AML-193 (cell line): ENCODE results near the gene CELSR3.

Experiments
- DNase-seq, 2 experiments: peaks; one replicate each; lab custom pipeline; 2025; lab: John Stamatoyannopoulos, UW

Gene CELSR3

GRCh38 chr3:48661501-48662144 lies 1.1 kb downstream of the CELSR3 start:
- DNase-seq = no peak

GRCh38 chr3:48660800-48661400 lies 1.8 kb downstream of the CELSR3 start:
- DNase-seq = no peak

- no peak for DNase-seq
Observed at GRCh38 chr3:48656841-48657281, 5.8 kb downstream of the CELSR3 start.

- peak; percentile 81 to 87 for DNase-seq
Observed at GRCh38 chr3:48656061-48656840, 6.4 kb downstream of the CELSR3 start.

- no peak for DNase-seq
Observed at GRCh38 chr3:48655606-48656005, 7.1 kb downstream of the CELSR3 start.

GRCh38 chr3:48655063-48655462 lies 7.6 kb downstream of the CELSR3 start:
- no peak for DNase-seq

GRCh38 chr3:48652923-48653715 lies 9.6 kb downstream of the CELSR3 start:
- DNase-seq = no peak

- no peak for DNase-seq
Observed at GRCh38 chr3:48651771-48652170, 10.9 kb downstream of the CELSR3 start.

GRCh38 chr3:48650723-48651122 lies 12.0 kb downstream of the CELSR3 start:
- no peak for DNase-seq

- DNase-seq = no peak
Observed at GRCh38 chr3:48648188-48648850, 14.4 kb downstream of the CELSR3 start.

GRCh38 chr3:48647714-48648113 lies 15.0 kb downstream of the CELSR3 start:
- no peak for DNase-seq

GRCh38 chr3:48644898-48645760 lies 17.6 kb downstream of the CELSR3 start:
- DNase-seq = no peak

GRCh38 chr3:48642605-48643004 lies 20.1 kb downstream of the CELSR3 start:
- DNase-seq = no peak

GRCh38 chr3:48641396-48641795 lies 21.3 kb downstream of the CELSR3 start:
- DNase-seq = no peak

GRCh38 chr3:48639944-48640606 lies 22.6 kb downstream of the CELSR3 start:
- DNase-seq = no peak

GRCh38 chr3:48637305-48637704 lies 25.4 kb downstream of the CELSR3 start:
- no peak for DNase-seq

- no peak for DNase-seq
Observed at GRCh38 chr3:48636149-48636655, 26.5 kb downstream of the CELSR3 start.

GRCh38 chr3:48635222-48636021 lies 27.3 kb downstream of the CELSR3 start, which contains the start of gene SLC26A6:
TSS of gene SLC26A6 (minus strand) at chr3:48635461. CDS start at chr3:48635393, 68 bp downstream.
- DNase-seq = peak; percentile 96 to 98

GRCh38 chr3:48634661-48635221 lies 27.9 kb downstream of the CELSR3 start:
- peak; percentile 16 to 46 for DNase-seq
